Measurements from ENCODE around the gene IGDCC3.

GRCh38 chr15:65289261-65289854 is 88.4 kb downstream of the IGDCC3 start:
- no peak for TF ChIP-seq EP300 (conservative IDR thresholded peaks at IDR 0.05; ENCODE audit: poor library complexity, severe bottlenecking)
- no peak for TF ChIP-seq CTCF (IDR thresholded peaks at IDR 0.05; ENCODE audit: poor library complexity, severe bottlenecking)
- no peak for TF ChIP-seq REST (IDR thresholded peaks at IDR 0.05; ENCODE audit: borderline replicate concordance)
- no peak for TF ChIP-seq POLR2AphosphoS5 (IDR thresholded peaks at IDR 0.05)
